AG04450 (cell line): ENCODE measurements around the gene DUOXA2. TPM values are rescaled to one million over a fixed set of nuclear protein-coding genes. Genes with fewer than 3 reads are reported as not detected.

Experiments used
- CTCF ChIA-PET: fragments of 300-600, 350-600 bp; formaldehyde crosslinking; extraction: SDS; loops from one replicate; lab custom pipeline; 2022; ENCODE audit warnings: antibody characterized with exemption, inconsistent platforms; lab: Charles Lee
- POLR2A ChIA-PET: fragments of 350-600 bp; formaldehyde crosslinking; extraction: SDS; loops from one replicate; lab custom pipeline; 2021; ENCODE audit warnings: antibody characterized with exemption, inconsistent platforms; lab: Yijun Ruan, JAX
- DNase-seq: peaks from one replicate; pipeline ENCODE4 v3.0.0-alpha.2; 2011; ENCODE audit warnings: low read depth, low spot score
- H3K27ac ChIP-seq: one replicate; pipeline ENCODE4 v1.5.1; 2012; ENCODE audit warnings: low read depth, low read length, control low read depth
- H3K27me3 ChIP-seq: one replicate; pipeline ENCODE4 v1.6.0; 2012; ENCODE audit warnings: low read length; ENCODE audit not compliant: control insufficient read depth, insufficient read depth
- H3K4me3 ChIP-seq: 2 replicates; pipeline ENCODE4 v1.5.1; 2011; ENCODE audit warnings: mild to moderate bottlenecking, low read depth, low read length, control low read depth
- H3K9me3 ChIP-seq: 2 replicates; pipeline ENCODE4 v1.5.1; 2012; ENCODE audit warnings: low read length; ENCODE audit not compliant: control insufficient read depth, insufficient read depth
- polyA plus RNA-seq: library from polyadenylated mRNA; depleted of rRNA; stranded (reverse); fragments of >200 nt; gene quantifications from 2 replicates; pipeline ENCODE4 v1.2.3, GENCODE V29; 2011
- TF ChIP-seq, protein P1 (sequence below): IDR thresholded peaks from 2 replicates; pipeline ENCODE4 v1.5.1; 2011; ENCODE audit warnings: low read depth, low read length, control low read depth, inconsistent platforms

Gene DUOXA2
- polyA plus RNA-seq, 1 experiment, result not detected

DNA sequence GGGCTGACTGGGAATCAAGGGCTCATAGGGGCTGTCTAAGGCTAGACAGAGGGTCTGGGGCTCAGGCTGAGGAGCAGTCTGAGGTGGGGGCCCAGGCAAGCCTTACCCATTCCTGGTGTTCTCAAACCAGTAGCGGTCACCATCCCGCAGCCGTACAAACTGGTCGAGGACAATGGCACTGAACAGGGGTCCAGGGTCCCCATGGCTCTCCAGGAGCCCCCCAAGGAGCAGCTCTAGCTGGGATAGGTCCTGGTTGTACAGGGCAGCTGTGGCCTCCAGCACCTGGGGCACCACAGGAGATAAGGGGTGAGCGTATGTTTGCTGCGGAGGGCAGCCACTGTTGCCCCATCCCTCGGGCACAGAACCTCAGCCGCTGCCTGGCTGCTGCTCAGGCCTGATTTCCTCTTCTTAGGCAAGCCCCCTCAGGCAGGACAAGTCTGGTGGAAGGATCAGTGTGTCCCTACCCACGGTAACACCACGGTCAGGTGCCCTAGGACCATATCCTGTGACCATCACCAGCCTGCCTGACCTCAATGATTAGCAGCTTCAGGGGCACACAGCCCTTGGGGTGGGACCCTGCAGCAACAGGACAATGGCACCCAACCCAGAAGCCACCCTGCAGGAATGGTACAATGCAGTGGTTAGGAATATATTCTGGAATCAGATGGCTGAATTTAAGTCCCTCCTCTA is 6.0 kb upstream of the DUOXA2 start:
- POLR2A ChIA-PET, result no interaction called here
- Histone ChIP-seq H3K4me3 (no peak overlapping the region), H3K27me3 (peaks cover 62% of the 10 kb centered on the region), H3K9me3 (no peaks in the 10 kb centered on the region; the same call in 1 of the 2 replicates), H3K27ac (no peak overlapping the region)
- CTCF ChIA-PET, result interaction anchor here (3.0 kb wide), 1 partner anchor 10 kb away, joined by 19 read pairs; no protein-coding TSS in a partner anchor
- TF ChIP-seq, protein P1, sequence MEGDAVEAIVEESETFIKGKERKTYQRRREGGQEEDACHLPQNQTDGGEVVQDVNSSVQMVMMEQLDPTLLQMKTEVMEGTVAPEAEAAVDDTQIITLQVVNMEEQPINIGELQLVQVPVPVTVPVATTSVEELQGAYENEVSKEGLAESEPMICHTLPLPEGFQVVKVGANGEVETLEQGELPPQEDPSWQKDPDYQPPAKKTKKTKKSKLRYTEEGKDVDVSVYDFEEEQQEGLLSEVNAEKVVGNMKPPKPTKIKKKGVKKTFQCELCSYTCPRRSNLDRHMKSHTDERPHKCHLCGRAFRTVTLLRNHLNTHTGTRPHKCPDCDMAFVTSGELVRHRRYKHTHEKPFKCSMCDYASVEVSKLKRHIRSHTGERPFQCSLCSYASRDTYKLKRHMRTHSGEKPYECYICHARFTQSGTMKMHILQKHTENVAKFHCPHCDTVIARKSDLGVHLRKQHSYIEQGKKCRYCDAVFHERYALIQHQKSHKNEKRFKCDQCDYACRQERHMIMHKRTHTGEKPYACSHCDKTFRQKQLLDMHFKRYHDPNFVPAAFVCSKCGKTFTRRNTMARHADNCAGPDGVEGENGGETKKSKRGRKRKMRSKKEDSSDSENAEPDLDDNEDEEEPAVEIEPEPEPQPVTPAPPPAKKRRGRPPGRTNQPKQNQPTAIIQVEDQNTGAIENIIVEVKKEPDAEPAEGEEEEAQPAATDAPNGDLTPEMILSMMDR, result no peak
- DNase-seq, result no peak

DNA sequence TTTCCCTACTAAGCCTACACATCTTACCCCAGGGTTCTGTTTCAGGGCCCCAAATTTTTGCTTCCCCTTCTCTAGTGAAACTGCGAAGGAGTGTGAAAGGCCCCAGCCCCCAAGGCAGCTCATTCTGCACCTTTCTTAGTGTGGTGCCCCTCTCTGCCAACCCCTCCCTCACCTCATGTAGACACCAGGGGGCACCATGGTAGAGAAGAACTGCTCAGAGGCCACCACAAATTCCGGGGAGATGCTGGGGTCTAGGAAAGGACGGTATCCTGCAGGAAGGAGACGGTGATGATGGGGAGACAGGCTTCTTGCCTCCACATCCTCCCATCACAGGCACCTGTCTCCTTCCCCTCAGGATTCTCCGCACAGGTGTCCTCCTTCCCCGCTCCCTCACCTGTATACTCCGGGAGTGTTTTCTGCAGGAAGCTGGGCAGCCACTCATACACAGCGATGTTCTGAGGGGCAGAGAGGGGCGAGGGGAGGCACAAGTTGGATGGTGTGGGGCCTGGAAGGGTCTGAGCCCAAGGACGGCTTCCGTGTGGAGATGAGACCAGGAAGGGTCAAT is 3.8 kb upstream of the DUOXA2 start:
- H3K27me3 ChIP-seq, result peaks cover 76% of the 10 kb centered on the region
- no peaks in the 10 kb centered on the region; the same call in 1 of the 2 replicates for H3K9me3 ChIP-seq
- no peak overlapping the region for H3K27ac ChIP-seq
- no peak overlapping the region for H3K4me3 ChIP-seq
- ChIA-PET CTCF (interaction anchor here (3.0 kb wide), 1 partner anchor 8 kb away, joined by 19 read pairs; no protein-coding TSS in a partner anchor), POLR2A (no interaction called here)
- DNase-seq, result no peak
- TF ChIP-seq, protein P1, result peak; percentile 26

DNA sequence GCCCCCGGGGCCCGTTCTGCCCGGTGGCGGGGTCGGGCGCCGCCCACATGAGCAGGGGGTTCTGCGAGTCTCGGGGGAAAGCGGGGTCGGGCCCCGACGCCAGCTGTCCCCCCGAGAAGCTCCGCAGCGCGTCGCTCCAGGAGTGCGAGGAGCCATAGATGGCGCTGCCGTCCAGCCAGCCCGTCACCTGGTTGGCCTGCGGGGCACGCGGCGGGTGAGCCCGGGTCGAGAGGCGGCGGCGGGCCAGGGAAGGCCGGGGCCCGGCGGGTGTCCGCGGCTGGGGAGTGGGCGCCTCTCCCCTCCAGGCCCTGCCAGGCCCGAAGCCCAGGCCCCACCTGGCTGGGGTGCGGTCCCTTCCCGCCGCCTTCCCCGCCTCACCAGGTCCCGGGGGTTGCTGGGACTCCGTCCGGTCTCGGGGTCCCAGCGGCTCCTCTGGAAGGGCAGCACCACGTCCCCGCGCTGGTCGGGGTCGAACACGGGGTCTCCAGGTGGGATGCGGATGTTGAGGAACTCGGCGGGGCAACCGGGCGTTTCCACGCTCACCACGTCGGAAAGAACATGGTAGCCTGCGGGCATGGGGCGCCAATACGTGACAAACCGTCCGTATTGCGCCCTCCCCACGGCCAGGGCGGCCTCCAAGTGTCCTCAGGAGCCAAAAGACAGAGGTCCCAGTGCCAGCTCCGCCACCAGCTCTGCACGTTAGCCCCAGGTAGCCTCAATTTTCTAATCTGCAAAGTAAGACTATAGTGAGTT is 2.6 kb upstream of the DUOXA2 start:
- H3K27ac ChIP-seq, result no peak overlapping the region
- ChIA-PET CTCF (no interaction called here), POLR2A (no interaction called here)
- H3K27me3 ChIP-seq, result peaks cover 83% of the 10 kb centered on the region
- TF ChIP-seq, protein P1, result no peak
- DNase-seq, result no peak
- no peak overlapping the region for H3K4me3 ChIP-seq
- no peaks in the 10 kb centered on the region; the same call in 1 of the 2 replicates for H3K9me3 ChIP-seq

DNA sequence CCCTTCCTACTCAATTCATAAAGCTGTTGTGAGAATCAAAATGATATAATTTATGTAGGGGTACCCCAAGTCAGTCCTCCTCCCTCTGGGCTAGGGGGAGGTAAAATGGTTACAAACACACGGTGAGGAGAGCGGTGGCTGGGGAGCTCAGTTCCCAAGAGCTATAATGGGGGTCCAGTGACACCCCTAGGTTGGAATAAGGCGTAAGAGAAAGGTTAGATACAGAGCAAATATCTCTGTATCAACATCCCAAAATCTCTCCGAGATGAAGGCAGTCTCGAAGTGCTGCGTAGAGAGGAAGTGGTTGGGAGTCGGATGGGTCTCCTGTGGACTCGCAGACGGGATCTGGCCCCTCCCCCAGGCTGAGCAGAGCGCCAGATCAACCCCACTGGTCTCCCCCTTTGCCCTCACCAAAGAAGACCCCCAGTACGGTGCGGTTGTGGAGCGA is 2.0 kb upstream of the DUOXA2 start:
- no peak overlapping the region for H3K4me3 ChIP-seq
- no peak overlapping the region for H3K27ac ChIP-seq
- no peaks in the 10 kb centered on the region; the same call in 1 of the 2 replicates for H3K9me3 ChIP-seq
- ChIA-PET CTCF (no interaction called here), POLR2A (no interaction called here)
- peaks cover 83% of the 10 kb centered on the region for H3K27me3 ChIP-seq
- TF ChIP-seq, protein P1, result no peak
- DNase-seq, result no peak
